ENCODE results near the gene ANKRD45.

Gene ANKRD45

GRCh38 chr1:173562813-173563212 lies 106.8 kb downstream of the ANKRD45 start:
- no peak overlapping the region for H3K4me3 ChIP-seq (ENCODE audit: low read depth, low read length)
- TF ChIP-seq CTCF (IDR thresholded peaks at IDR 0.05; ENCODE audit: low read depth, low read length), result no peak

GRCh38 chr1:173561263-173561662 lies 108.4 kb downstream of the ANKRD45 start:
- no peak overlapping the region for H3K4me3 ChIP-seq (ENCODE audit: low read depth, low read length)
- TF ChIP-seq CTCF (IDR thresholded peaks at IDR 0.05; ENCODE audit: low read depth, low read length), result no peak

- no peak for TF ChIP-seq CTCF (IDR thresholded peaks at IDR 0.05; ENCODE audit: low read depth, low read length)
These were observed 109.3 kb downstream of the ANKRD45 start for GRCh38 chr1:173560285-173560880.

More at GRCh38 chr1:173560285-173560880, 109.3 kb downstream of the ANKRD45 start:
- no peak overlapping the region for H3K4me3 ChIP-seq (ENCODE audit: low read depth, low read length)

Data from WI38 (cell line).